Measurements from ENCODE around the gene GPD2.

DNA sequence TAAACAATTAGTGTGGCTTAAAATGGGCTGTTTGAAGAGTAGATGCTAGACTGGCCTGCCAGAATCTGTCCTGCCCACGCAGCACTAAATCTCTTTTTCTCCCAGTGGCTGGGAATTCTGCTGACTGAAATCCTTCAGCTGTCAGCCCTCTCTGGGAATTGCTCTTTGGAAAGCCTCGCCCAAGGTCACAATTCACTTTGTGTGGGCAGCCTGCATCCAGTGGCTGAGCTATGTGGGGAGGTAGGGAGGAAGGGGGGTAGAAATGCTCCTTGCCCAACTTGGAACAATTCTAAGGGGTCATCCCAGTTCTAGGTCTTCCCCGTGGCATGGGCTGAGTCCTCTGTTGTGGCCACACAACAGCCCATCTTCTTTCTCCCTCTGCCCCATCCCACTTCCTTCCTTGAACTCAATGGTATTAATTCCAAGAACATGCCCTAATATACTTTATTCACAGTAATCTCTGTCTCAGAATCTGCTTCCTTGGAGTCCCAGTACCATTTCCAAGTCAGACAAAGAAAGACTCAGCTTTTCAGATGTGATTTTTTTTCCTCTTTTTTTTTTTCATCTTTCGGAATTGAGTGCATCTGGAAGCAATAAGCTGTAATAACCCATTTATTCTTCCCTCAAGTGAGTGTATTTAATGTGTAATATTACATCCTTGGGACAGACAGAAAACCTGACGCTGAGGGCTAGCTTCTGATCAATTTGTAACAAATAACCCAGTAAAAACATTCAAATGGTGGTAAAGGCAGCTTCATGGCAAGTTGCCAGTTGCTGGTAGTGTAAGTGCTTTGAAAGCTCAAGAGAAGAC lies 189.4 kb downstream of the GPD2 start:
- no peak for TF ChIP-seq POLR2A (IDR thresholded peaks at IDR 0.05)
- TF ChIP-seq, protein P1, sequence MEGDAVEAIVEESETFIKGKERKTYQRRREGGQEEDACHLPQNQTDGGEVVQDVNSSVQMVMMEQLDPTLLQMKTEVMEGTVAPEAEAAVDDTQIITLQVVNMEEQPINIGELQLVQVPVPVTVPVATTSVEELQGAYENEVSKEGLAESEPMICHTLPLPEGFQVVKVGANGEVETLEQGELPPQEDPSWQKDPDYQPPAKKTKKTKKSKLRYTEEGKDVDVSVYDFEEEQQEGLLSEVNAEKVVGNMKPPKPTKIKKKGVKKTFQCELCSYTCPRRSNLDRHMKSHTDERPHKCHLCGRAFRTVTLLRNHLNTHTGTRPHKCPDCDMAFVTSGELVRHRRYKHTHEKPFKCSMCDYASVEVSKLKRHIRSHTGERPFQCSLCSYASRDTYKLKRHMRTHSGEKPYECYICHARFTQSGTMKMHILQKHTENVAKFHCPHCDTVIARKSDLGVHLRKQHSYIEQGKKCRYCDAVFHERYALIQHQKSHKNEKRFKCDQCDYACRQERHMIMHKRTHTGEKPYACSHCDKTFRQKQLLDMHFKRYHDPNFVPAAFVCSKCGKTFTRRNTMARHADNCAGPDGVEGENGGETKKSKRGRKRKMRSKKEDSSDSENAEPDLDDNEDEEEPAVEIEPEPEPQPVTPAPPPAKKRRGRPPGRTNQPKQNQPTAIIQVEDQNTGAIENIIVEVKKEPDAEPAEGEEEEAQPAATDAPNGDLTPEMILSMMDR (IDR thresholded peaks at IDR 0.05) = no peak
- TF ChIP-seq EP300 (IDR thresholded peaks at IDR 0.05) = no peak
